Skeletal muscle satellite cell (primary cell): ENCODE results near the gene MEST.
"Not testable (repeated sequence)": the region's sequence is repeated elsewhere in the genome, so short reads cannot be mapped to it uniquely, and the experiment has no call there.

Source experiments
- H3K27me3 ChIP-seq: 2 replicates; pipeline ENCODE4 v1.7.0; 2013; ENCODE audit warnings: low read length; ENCODE audit not compliant: control insufficient read depth, insufficient read depth
- H3K36me3 ChIP-seq: 2 replicates; pipeline ENCODE4 v1.7.0; 2013; ENCODE audit warnings: mild to moderate bottlenecking, control low read depth, low read length; ENCODE audit not compliant: insufficient read depth
- H3K4me1 ChIP-seq: 2 replicates; pipeline ENCODE4 v1.7.0; 2013; ENCODE audit warnings: low read length; ENCODE audit not compliant: control insufficient read depth, insufficient read depth
- H3K4me2 ChIP-seq: 2 replicates; pipeline ENCODE4 v1.7.0; 2013; ENCODE audit warnings: mild to moderate bottlenecking, low read length
- H3K4me3 ChIP-seq: 2 replicates; pipeline ENCODE4 v1.7.0; 2013; ENCODE audit warnings: low read length
- H3K9ac ChIP-seq: 2 replicates; pipeline ENCODE4 v1.7.0; 2013; ENCODE audit warnings: mild to moderate bottlenecking, low read depth, low read length, moderate library complexity
- H3K9me3 ChIP-seq: replicated peaks from 2 replicates; pipeline ENCODE4 v1.7.0; 2013; ENCODE audit warnings: mild to moderate bottlenecking, control low read depth, low read length

MEST gene

GRCh38 chr7:130500910-130501309, 9.0 kb downstream of the MEST start:
- H3K9me3 ChIP-seq, result no peaks in the 10 kb centered on the region
- no peaks in the 10 kb centered on the region for H3K36me3 ChIP-seq
- no peak overlapping the region for H3K9ac ChIP-seq
- H3K27me3 ChIP-seq, result no peaks in the 10 kb centered on the region
- no peak overlapping the region for H3K4me2 ChIP-seq
- no peak overlapping the region for H3K4me3 ChIP-seq
- no peaks in the 10 kb centered on the region for H3K4me1 ChIP-seq

GRCh38 chr7:130505753-130506152, 13.9 kb downstream of the MEST start:
- Histone ChIP-seq H3K4me2 (no peak overlapping the region), H3K36me3 (peaks cover 4% of the 10 kb centered on the region), H3K9me3 (no peaks in the 10 kb centered on the region), H3K4me3 (no peak overlapping the region), H3K9ac (no peak overlapping the region), H3K27me3 (no peaks in the 10 kb centered on the region), H3K4me1 (no peaks in the 10 kb centered on the region)

- Histone ChIP-seq H3K4me3 (no peak overlapping the region), H3K36me3 (peaks cover 6% of the 10 kb centered on the region), H3K4me1 (no peaks in the 10 kb centered on the region), H3K9ac (no peak overlapping the region), H3K4me2 (no peak overlapping the region), H3K27me3 (no peaks in the 10 kb centered on the region), H3K9me3 (no peaks in the 10 kb centered on the region)
Measured at GRCh38 chr7:130506358-130506757, 14.5 kb downstream of the MEST start.

- not testable (repeated sequence) for H3K9me3 ChIP-seq, H3K4me3 ChIP-seq, H3K4me2 ChIP-seq, H3K9ac ChIP-seq, H3K36me3 ChIP-seq, H3K27me3 ChIP-seq, H3K4me1 ChIP-seq
Measured at GRCh38 chr7:130512038-130512437, 20.2 kb downstream of the MEST start.

GRCh38 chr7:130513447-130513846, 21.6 kb downstream of the MEST start:
- Histone ChIP-seq H3K4me1 (no peaks in the 10 kb centered on the region), H3K4me2 (no peak overlapping the region), H3K4me3 (no peak overlapping the region), H3K9ac (no peak overlapping the region), H3K9me3 (no peaks in the 10 kb centered on the region), H3K27me3 (no peaks in the 10 kb centered on the region), H3K36me3 (peaks cover 6% of the 10 kb centered on the region)

- Histone ChIP-seq H3K9ac (no peak overlapping the region), H3K4me1 (no peaks in the 10 kb centered on the region), H3K27me3 (no peaks in the 10 kb centered on the region), H3K4me3 (no peak overlapping the region), H3K4me2 (no peak overlapping the region), H3K36me3 (peaks cover 6% of the 10 kb centered on the region), H3K9me3 (no peaks in the 10 kb centered on the region)
Measured at GRCh38 chr7:130515315-130516040, 23.6 kb downstream of the MEST start.

- no peak overlapping the region for H3K4me3 ChIP-seq
- H3K36me3 ChIP-seq, result no peaks in the 10 kb centered on the region
- no peaks in the 10 kb centered on the region for H3K27me3 ChIP-seq
- H3K9ac ChIP-seq, result no peak overlapping the region
- H3K4me2 ChIP-seq, result no peak overlapping the region
- H3K9me3 ChIP-seq, result no peaks in the 10 kb centered on the region
- H3K4me1 ChIP-seq, result no peaks in the 10 kb centered on the region
Measured at GRCh38 chr7:130521258-130521951, 29.5 kb downstream of the MEST start.

GRCh38 chr7:130523519-130524125, 31.7 kb downstream of the MEST start:
- not testable (repeated sequence) for H3K9me3 ChIP-seq, H3K36me3 ChIP-seq, H3K4me1 ChIP-seq, H3K9ac ChIP-seq, H3K4me2 ChIP-seq, H3K4me3 ChIP-seq, H3K27me3 ChIP-seq

- Histone ChIP-seq H3K36me3 (no peaks in the 10 kb centered on the region), H3K9me3 (no peaks in the 10 kb centered on the region), H3K9ac (no peak overlapping the region), H3K4me3 (no peak overlapping the region), H3K4me1 (no peaks in the 10 kb centered on the region), H3K27me3 (no peaks in the 10 kb centered on the region), H3K4me2 (no peak overlapping the region)
Measured at GRCh38 chr7:130524628-130525027, 32.7 kb downstream of the MEST start.

- H3K9ac ChIP-seq, H3K9me3 ChIP-seq, H3K36me3 ChIP-seq, H3K27me3 ChIP-seq, H3K4me3 ChIP-seq, H3K4me2 ChIP-seq, H3K4me1 ChIP-seq: not testable (repeated sequence)
Measured at GRCh38 chr7:130527752-130528355, 36.0 kb downstream of the MEST start.

GRCh38 chr7:130529417-130529816, 37.5 kb downstream of the MEST start:
- Histone ChIP-seq H3K4me2 (no peak overlapping the region), H3K27me3 (no peaks in the 10 kb centered on the region), H3K9me3 (no peaks in the 10 kb centered on the region), H3K4me3 (no peak overlapping the region), H3K4me1 (no peaks in the 10 kb centered on the region), H3K36me3 (peaks cover 2% of the 10 kb centered on the region), H3K9ac (no peak overlapping the region)
